ENCODE data around the gene HAS3.
"Not testable (repeated sequence)": the region's sequence is repeated elsewhere in the genome, so short reads cannot be mapped to it uniquely, and the experiment has no call there.

HAS3 gene

GRCh38 chr16:69118994-69119393 lies 13.5 kb downstream of the HAS3 start:
- no peak overlapping the region for H3K4me3 ChIP-seq (ENCODE audit: low read length)
- H3K9me3 ChIP-seq (ENCODE audit: insufficient read depth, low read depth, low read length) = no peaks in the 10 kb centered on the region
- H3K27ac ChIP-seq (ENCODE audit: low read depth, low read length) = no peak overlapping the region
- no peak overlapping the region for H3K9ac ChIP-seq (ENCODE audit: low read depth, low read length)
- no peaks in the 10 kb centered on the region for H3K4me1 ChIP-seq (ENCODE audit: insufficient read depth, low read length)
- H3K27me3 ChIP-seq (ENCODE audit: insufficient read depth, low read length) = no peaks in the 10 kb centered on the region
- peaks cover 80% of the 10 kb centered on the region for H3K36me3 ChIP-seq (ENCODE audit: insufficient read depth, low read length)
- WGBS = 92% methylated on average over 2 of the region's 2 CpGs

GRCh38 chr16:69119536-69119935 lies 14.1 kb downstream of the HAS3 start:
- no peak overlapping the region for H3K27ac ChIP-seq (ENCODE audit: low read depth, low read length)
- H3K9me3 ChIP-seq (ENCODE audit: insufficient read depth, low read depth, low read length) = no peaks in the 10 kb centered on the region
- no peaks in the 10 kb centered on the region for H3K27me3 ChIP-seq (ENCODE audit: insufficient read depth, low read length)
- WGBS = 97% methylated on average over 2 of the region's 2 CpGs
- peaks cover 74% of the 10 kb centered on the region for H3K36me3 ChIP-seq (ENCODE audit: insufficient read depth, low read length)
- no peak overlapping the region for H3K4me3 ChIP-seq (ENCODE audit: low read length)
- H3K4me1 ChIP-seq (ENCODE audit: insufficient read depth, low read length) = no peaks in the 10 kb centered on the region
- no peak overlapping the region for H3K9ac ChIP-seq (ENCODE audit: low read depth, low read length)

GRCh38 chr16:69120096-69120664 lies 14.7 kb downstream of the HAS3 start:
- Histone ChIP-seq H3K36me3 (ENCODE audit: insufficient read depth, low read length) (peaks cover 68% of the 10 kb centered on the region), H3K27ac (ENCODE audit: low read depth, low read length) (no peak overlapping the region), H3K4me1 (ENCODE audit: insufficient read depth, low read length) (no peaks in the 10 kb centered on the region), H3K9ac (ENCODE audit: low read depth, low read length) (no peak overlapping the region), H3K27me3 (ENCODE audit: insufficient read depth, low read length) (no peaks in the 10 kb centered on the region), H3K9me3 (ENCODE audit: insufficient read depth, low read depth, low read length) (no peaks in the 10 kb centered on the region), H3K4me3 (ENCODE audit: low read length) (no peak overlapping the region)
- 94% methylated on average over 19 of the region's 19 CpGs for WGBS

GRCh38 chr16:69123910-69124309 lies 18.5 kb downstream of the HAS3 start:
- Histone ChIP-seq H3K27me3 (ENCODE audit: insufficient read depth, low read length) (no peaks in the 10 kb centered on the region), H3K36me3 (ENCODE audit: insufficient read depth, low read length) (peaks cover 47% of the 10 kb centered on the region), H3K27ac (ENCODE audit: low read depth, low read length) (no peak overlapping the region), H3K9me3 (ENCODE audit: insufficient read depth, low read depth, low read length) (no peaks in the 10 kb centered on the region), H3K9ac (ENCODE audit: low read depth, low read length) (no peak overlapping the region), H3K4me1 (ENCODE audit: insufficient read depth, low read length) (no peaks in the 10 kb centered on the region), H3K4me3 (ENCODE audit: low read length) (no peak overlapping the region)
- 87% methylated on average over 1 of the region's 3 CpGs for WGBS

- H3K9ac ChIP-seq (ENCODE audit: low read depth, low read length); H3K4me1 ChIP-seq (ENCODE audit: insufficient read depth, low read length); H3K27me3 ChIP-seq (ENCODE audit: insufficient read depth, low read length); H3K9me3 ChIP-seq (ENCODE audit: insufficient read depth, low read depth, low read length); H3K27ac ChIP-seq (ENCODE audit: low read depth, low read length); H3K4me3 ChIP-seq (ENCODE audit: low read length): not testable (repeated sequence)
- 95% methylated on average over 8 of the region's 8 CpGs for WGBS
- peaks cover 42% of the 10 kb centered on the region for H3K36me3 ChIP-seq (ENCODE audit: insufficient read depth, low read length)
Measured at GRCh38 chr16:69124406-69124805, 19.0 kb downstream of the HAS3 start.

- H3K27me3 ChIP-seq (ENCODE audit: insufficient read depth, low read length) = not testable (repeated sequence)
- WGBS = 97% methylated on average over 14 of the region's 14 CpGs
- H3K36me3 ChIP-seq (ENCODE audit: insufficient read depth, low read length) = peaks cover 37% of the 10 kb centered on the region
Measured at GRCh38 chr16:69124961-69125360, 19.5 kb downstream of the HAS3 start.

GRCh38 chr16:69126221-69126620 lies 20.8 kb downstream of the HAS3 start:
- Histone ChIP-seq H3K27ac (ENCODE audit: low read depth, low read length) (no peak overlapping the region), H3K4me3 (ENCODE audit: low read length) (no peak overlapping the region), H3K4me1 (ENCODE audit: insufficient read depth, low read length) (peaks cover 17% of the 10 kb centered on the region), H3K9ac (ENCODE audit: low read depth, low read length) (no peak overlapping the region), H3K27me3 (ENCODE audit: insufficient read depth, low read length) (no peaks in the 10 kb centered on the region), H3K9me3 (ENCODE audit: insufficient read depth, low read depth, low read length) (no peaks in the 10 kb centered on the region), H3K36me3 (ENCODE audit: insufficient read depth, low read length) (peaks cover 32% of the 10 kb centered on the region)
- 97% methylated on average over 3 of the region's 3 CpGs for WGBS

More at GRCh38 chr16:69124961-69125360, 19.5 kb downstream of the HAS3 start:
- not testable (repeated sequence) for H3K27ac ChIP-seq (ENCODE audit: low read depth, low read length); H3K9me3 ChIP-seq (ENCODE audit: insufficient read depth, low read depth, low read length); H3K9ac ChIP-seq (ENCODE audit: low read depth, low read length); H3K4me1 ChIP-seq (ENCODE audit: insufficient read depth, low read length); H3K4me3 ChIP-seq (ENCODE audit: low read length)

- H3K9me3 ChIP-seq (ENCODE audit: insufficient read depth, low read depth, low read length); H3K27ac ChIP-seq (ENCODE audit: low read depth, low read length); H3K9ac ChIP-seq (ENCODE audit: low read depth, low read length); H3K27me3 ChIP-seq (ENCODE audit: insufficient read depth, low read length); H3K4me3 ChIP-seq (ENCODE audit: low read length): not testable (repeated sequence)
- peaks cover 30% of the 10 kb centered on the region for H3K36me3 ChIP-seq (ENCODE audit: insufficient read depth, low read length)
- H3K4me1 ChIP-seq (ENCODE audit: insufficient read depth, low read length) = peaks cover 17% of the 10 kb centered on the region
- WGBS = 98% methylated on average over 10 of the region's 10 CpGs
Measured at GRCh38 chr16:69126801-69127200, 21.3 kb downstream of the HAS3 start.

- Histone ChIP-seq H3K9ac (ENCODE audit: low read depth, low read length) (no peak overlapping the region), H3K9me3 (ENCODE audit: insufficient read depth, low read depth, low read length) (no peaks in the 10 kb centered on the region), H3K36me3 (ENCODE audit: insufficient read depth, low read length) (peaks cover 26% of the 10 kb centered on the region), H3K4me1 (ENCODE audit: insufficient read depth, low read length) (peaks cover 17% of the 10 kb centered on the region), H3K4me3 (ENCODE audit: low read length) (no peak overlapping the region), H3K27ac (ENCODE audit: low read depth, low read length) (no peak overlapping the region), H3K27me3 (ENCODE audit: insufficient read depth, low read length) (no peaks in the 10 kb centered on the region)
- WGBS = 97% methylated on average over 12 of the region's 12 CpGs
Measured at GRCh38 chr16:69127966-69128510, 22.6 kb downstream of the HAS3 start.

- peaks cover 38% of the 10 kb centered on the region for H3K36me3 ChIP-seq (ENCODE audit: insufficient read depth, low read length)
- no peaks in the 10 kb centered on the region for H3K27me3 ChIP-seq (ENCODE audit: insufficient read depth, low read length)
- H3K9me3 ChIP-seq (ENCODE audit: insufficient read depth, low read depth, low read length) = no peaks in the 10 kb centered on the region
- 92% methylated on average over 6 of the region's 6 CpGs for WGBS
- peaks cover 22% of the 10 kb centered on the region for H3K4me1 ChIP-seq (ENCODE audit: insufficient read depth, low read length)
- H3K27ac ChIP-seq (ENCODE audit: low read depth, low read length) = no peak overlapping the region
- peak overlapping the region; percentile 93 for H3K4me3 ChIP-seq (ENCODE audit: low read length)
- H3K9ac ChIP-seq (ENCODE audit: low read depth, low read length) = peak overlapping the region; percentile 35; the same call in 1 of the 2 replicates
Measured at GRCh38 chr16:69130461-69130860, 25.0 kb downstream of the HAS3 start.

GRCh38 chr16:69131167-69131838 lies 25.9 kb downstream of the HAS3 start:
- peaks cover 41% of the 10 kb centered on the region for H3K36me3 ChIP-seq (ENCODE audit: insufficient read depth, low read length)
- peak overlapping the region; percentile 93 for H3K4me3 ChIP-seq (ENCODE audit: low read length)
- 1% methylated on average over 13 of the region's 15 CpGs for WGBS
- H3K9me3 ChIP-seq (ENCODE audit: insufficient read depth, low read depth, low read length) = no peaks in the 10 kb centered on the region
- H3K27me3 ChIP-seq (ENCODE audit: insufficient read depth, low read length) = no peaks in the 10 kb centered on the region
- peak overlapping the region; percentile 100 for H3K9ac ChIP-seq (ENCODE audit: low read depth, low read length)
- H3K4me1 ChIP-seq (ENCODE audit: insufficient read depth, low read length) = peaks cover 22% of the 10 kb centered on the region
- H3K27ac ChIP-seq (ENCODE audit: low read depth, low read length) = peak overlapping the region; percentile 99
